ENCODE data around the gene OR10AD1.

- TF ChIP-seq CTCF (IDR thresholded peaks at IDR 0.05 in 4 of 5, conservative IDR thresholded peaks at IDR 0.05 in 1 of 5): no peak
- no peak for TF ChIP-seq POLR2A (IDR thresholded peaks at IDR 0.05)
Measured at GRCh38 chr12:48169011-48169410, 34.1 kb downstream of the OR10AD1 start.
